Stimulated activated CD8-positive, alpha-beta memory T cell treated with anti-CD3 and anti-CD28 coated beads, Interleukin-15, amount 100 ng/mL, for 24 hours (primary cell): ENCODE results near the gene BLCAP.
"Not testable (repeated sequence)": the region's sequence is repeated elsewhere in the genome, so short reads cannot be mapped to it uniquely, and the experiment has no call there.

Source experiments
- DNase-seq: peaks from one replicate; pipeline ENCODE4 v3.0.0-alpha.2; 2020; ENCODE audit warnings: low read depth

The BLCAP gene

GRCh38 chr20:37515876-37516275 lies 11.8 kb downstream of the BLCAP start:
- no peak for DNase-seq

GRCh38 chr20:37513779-37514359 lies 13.8 kb downstream of the BLCAP start:
- no peak for DNase-seq

GRCh38 chr20:37511610-37512275 lies 15.9 kb downstream of the BLCAP start:
- DNase-seq: no peak

- DNase-seq: no peak
Measured at GRCh38 chr20:37510226-37510625, 17.4 kb downstream of the BLCAP start.

GRCh38 chr20:37506152-37506725 lies 21.4 kb downstream of the BLCAP start:
- no peak for DNase-seq

- no peak for DNase-seq
Measured at GRCh38 chr20:37505263-37506151, 22.2 kb downstream of the BLCAP start.

- DNase-seq: no peak
Measured at GRCh38 chr20:37504404-37505096, 23.1 kb downstream of the BLCAP start.

GRCh38 chr20:37503256-37503927 lies 24.3 kb downstream of the BLCAP start:
- DNase-seq: no peak

- no peak for DNase-seq
Measured at GRCh38 chr20:37502654-37503053, 25.0 kb downstream of the BLCAP start.

GRCh38 chr20:37501940-37502339 lies 25.7 kb downstream of the BLCAP start:
- no peak for DNase-seq

- no peak for DNase-seq
Measured at GRCh38 chr20:37500311-37500710, 27.4 kb downstream of the BLCAP start.

- no peak for DNase-seq
Measured at GRCh38 chr20:37498066-37498665, 29.5 kb downstream of the BLCAP start.

- no peak for DNase-seq
Measured at GRCh38 chr20:37494796-37495195, 32.9 kb downstream of the BLCAP start.

- DNase-seq: no peak
Measured at GRCh38 chr20:37494301-37494700, 33.4 kb downstream of the BLCAP start.

- DNase-seq: no peak
Measured at GRCh38 chr20:37492945-37493344, 34.7 kb downstream of the BLCAP start.

GRCh38 chr20:37492096-37492625 lies 35.5 kb downstream of the BLCAP start:
- DNase-seq: no peak

- no peak for DNase-seq
Measured at GRCh38 chr20:37490663-37491350, 36.9 kb downstream of the BLCAP start.

GRCh38 chr20:37486209-37486608 lies 41.5 kb downstream of the BLCAP start:
- not testable (repeated sequence) for DNase-seq

- DNase-seq: no peak
Measured at GRCh38 chr20:37484331-37484730, 43.3 kb downstream of the BLCAP start.

GRCh38 chr20:37481610-37482009 lies 46.1 kb downstream of the BLCAP start:
- DNase-seq: no peak
